ENCODE results near the gene CADPS2.

- TF ChIP-seq POLR2A (IDR thresholded peaks at IDR 0.05; ENCODE audit: low read depth, low read length): no peak
- no peak for TF ChIP-seq POLR2AphosphoS5 (IDR thresholded peaks at IDR 0.05; ENCODE audit: low read depth, low read length)
- TF ChIP-seq PAX5 (IDR thresholded peaks at IDR 0.05; ENCODE audit: insufficient read depth, low read length, severe bottlenecking): no peak
- no peak for TF ChIP-seq POU2F2 (IDR thresholded peaks at IDR 0.05; ENCODE audit: low read depth, low read length)
- TF ChIP-seq TAF1 (IDR thresholded peaks at IDR 0.05; ENCODE audit: low read depth, low read length): no peak
Observed at GRCh38 chr7:122600042-122600441, 286.2 kb downstream of the CADPS2 start.
